Mesendoderm (in vitro differentiated cells): Measurements from ENCODE around the gene OR4N2.
"Not testable (repeated sequence)": the region's sequence is repeated elsewhere in the genome, so short reads cannot be mapped to it uniquely, and the experiment has no call there.

Experiments used
- DNase-seq: peaks from one replicate; pipeline ENCODE4 v3.0.0; 2013
- H2AK5ac ChIP-seq: 2 replicates; pipeline ENCODE4 v1.6.1; 2013; ENCODE audit warnings: low read length, inconsistent platforms
- H2BK120ac ChIP-seq: 2 replicates; pipeline ENCODE4 v1.6.1; 2013; ENCODE audit warnings: low read depth, mild to moderate bottlenecking, low read length, moderate library complexity, mixed read lengths
- H2BK15ac ChIP-seq: replicated peaks from 2 replicates; pipeline ENCODE4 v1.6.1; 2013; ENCODE audit warnings: low read depth, mild to moderate bottlenecking, moderate library complexity
- H2BK5ac ChIP-seq: 2 replicates; pipeline ENCODE4 v1.6.1; 2013; ENCODE audit warnings: low read length, inconsistent platforms
- H3K18ac ChIP-seq: 2 replicates; pipeline ENCODE4 v1.6.1; 2013; ENCODE audit warnings: mild to moderate bottlenecking, low read length, mixed read lengths
- H3K23ac ChIP-seq: one replicate; pipeline ENCODE4 v1.6.1; 2013; ENCODE audit warnings: low read length
- H3K27ac ChIP-seq: 2 replicates; pipeline ENCODE4 v1.5.1; 2013; ENCODE audit warnings: low read depth, mild to moderate bottlenecking, inconsistent platforms, low read length, moderate library complexity
- H3K27me3 ChIP-seq: 2 replicates; pipeline ENCODE4 v1.6.1; 2013; ENCODE audit warnings: low read length, control low read depth, mild to moderate bottlenecking, inconsistent platforms; ENCODE audit not compliant: insufficient read depth, poor library complexity
- H3K36me3 ChIP-seq: 2 replicates; pipeline ENCODE4 v1.6.1; 2013; ENCODE audit warnings: low read length, inconsistent platforms; ENCODE audit not compliant: control insufficient read depth, insufficient read depth
- H3K4ac ChIP-seq: one replicate; pipeline ENCODE4 v1.6.1; 2013; ENCODE audit warnings: low read depth, mild to moderate bottlenecking, low read length, moderate library complexity
- H3K4me1 ChIP-seq: 2 replicates; pipeline ENCODE4 v1.6.1; 2013; ENCODE audit warnings: low read depth, low read length, inconsistent platforms; ENCODE audit not compliant: control insufficient read depth
- H3K4me2 ChIP-seq: 2 replicates; pipeline ENCODE4 v1.6.1; 2013; ENCODE audit warnings: low read length
- H3K4me3 ChIP-seq: 2 replicates; pipeline ENCODE4 v1.5.1; 2013; ENCODE audit warnings: mild to moderate bottlenecking, low read length
- H3K56ac ChIP-seq: one replicate; pipeline ENCODE4 v1.6.1; 2013; ENCODE audit warnings: low read length
- H3K79me1 ChIP-seq: 2 replicates; pipeline ENCODE4 v1.6.1; 2013; ENCODE audit warnings: low read length, inconsistent platforms
- H3K79me2 ChIP-seq: 2 replicates; pipeline ENCODE4 v1.6.1; 2013; ENCODE audit warnings: mild to moderate bottlenecking, low read length; ENCODE audit not compliant: control insufficient read depth, insufficient read depth
- H3K9ac ChIP-seq: 2 replicates; pipeline ENCODE4 v1.6.1; 2013; ENCODE audit warnings: low read length, inconsistent platforms
- H4K5ac ChIP-seq: one replicate; pipeline ENCODE4 v1.6.1; 2013; ENCODE audit warnings: low read length
- H4K8ac ChIP-seq: one replicate; pipeline ENCODE4 v1.6.1; 2013; ENCODE audit warnings: low read depth, mild to moderate bottlenecking, control low read depth, low read length, moderate library complexity
- WGBS: extraction: QIAGEN DNeasy Blood & Tissue Kit; methylation state at CpG from one replicate; pipeline ENCODE4 v1.1.7; 2013; ENCODE audit warnings: low lambda C conversion rate, missing lambda C conversion rate; ENCODE audit not compliant: insufficient coverage; ENCODE audit errors: extremely low coverage; 5-methylcytosine and 5-hydroxymethylcytosine counted together

The OR4N2 gene

GRCh38 chr14:19775587-19775986, 28.0 kb upstream of the OR4N2 start:
- H3K79me2 ChIP-seq, result no peaks in the 10 kb centered on the region
- H3K18ac ChIP-seq, result no peak overlapping the region
- H3K4me3 ChIP-seq, result no peak overlapping the region
- no peaks in the 10 kb centered on the region for H3K27me3 ChIP-seq
- no peak overlapping the region for H3K27ac ChIP-seq
- no peak overlapping the region for H3K23ac ChIP-seq
- no peak overlapping the region for H3K9ac ChIP-seq
- no peak for DNase-seq
- H3K56ac ChIP-seq, result no peak overlapping the region
- H2BK120ac ChIP-seq, result no peak overlapping the region
- H4K5ac ChIP-seq, result no peak overlapping the region
- H2BK5ac ChIP-seq, result no peak overlapping the region
- WGBS, result no CpG with 5 or more reads among the region's 1 CpG
- no peak overlapping the region for H3K4ac ChIP-seq
- no peaks in the 10 kb centered on the region for H3K36me3 ChIP-seq
- H3K4me2 ChIP-seq, result no peak overlapping the region
- no peak overlapping the region for H4K8ac ChIP-seq
- H2BK15ac ChIP-seq, result no peak overlapping the region
- no peaks in the 10 kb centered on the region for H3K4me1 ChIP-seq
- no peaks in the 10 kb centered on the region for H3K79me1 ChIP-seq
- no peak overlapping the region for H2AK5ac ChIP-seq

GRCh38 chr14:19785848-19786247, 17.7 kb upstream of the OR4N2 start:
- H2BK5ac ChIP-seq, H3K4me2 ChIP-seq, H3K4me1 ChIP-seq, H3K79me1 ChIP-seq, H4K5ac ChIP-seq, H3K36me3 ChIP-seq, H2AK5ac ChIP-seq, H3K4me3 ChIP-seq, H3K9ac ChIP-seq, H4K8ac ChIP-seq, H3K18ac ChIP-seq, H3K79me2 ChIP-seq, H3K4ac ChIP-seq, H3K27ac ChIP-seq, H2BK15ac ChIP-seq, H3K23ac ChIP-seq, H3K56ac ChIP-seq, H2BK120ac ChIP-seq, DNase-seq, H3K27me3 ChIP-seq: not testable (repeated sequence)
- WGBS, result no CpG with 5 or more reads among the region's 16 CpGs

- H3K18ac ChIP-seq, H3K4me1 ChIP-seq, H2BK120ac ChIP-seq, H3K36me3 ChIP-seq, H3K56ac ChIP-seq, H3K27me3 ChIP-seq, H3K4ac ChIP-seq, H2BK15ac ChIP-seq, H3K79me2 ChIP-seq, H2BK5ac ChIP-seq, H3K27ac ChIP-seq, H4K8ac ChIP-seq, H3K79me1 ChIP-seq, H2AK5ac ChIP-seq, H4K5ac ChIP-seq, H3K4me2 ChIP-seq, DNase-seq, H3K9ac ChIP-seq, H3K4me3 ChIP-seq, H3K23ac ChIP-seq: not testable (repeated sequence)
- WGBS, result no CpG with 5 or more reads among the region's 6 CpGs
Measured at GRCh38 chr14:19787318-19787717, 16.3 kb upstream of the OR4N2 start.

- H3K18ac ChIP-seq, H3K4me3 ChIP-seq, H3K4me1 ChIP-seq, H3K36me3 ChIP-seq, H3K56ac ChIP-seq, H3K4ac ChIP-seq, H3K27ac ChIP-seq, H4K8ac ChIP-seq, DNase-seq, H3K79me1 ChIP-seq, H2BK15ac ChIP-seq, H3K9ac ChIP-seq, H3K4me2 ChIP-seq, H3K23ac ChIP-seq, H2AK5ac ChIP-seq, H3K27me3 ChIP-seq, H2BK5ac ChIP-seq, H3K79me2 ChIP-seq, H2BK120ac ChIP-seq, H4K5ac ChIP-seq: not testable (repeated sequence)
- no CpG with 5 or more reads among the region's 7 CpGs for WGBS
Measured at GRCh38 chr14:19788150-19788549, 15.4 kb upstream of the OR4N2 start.

- not testable (repeated sequence) for H3K27me3 ChIP-seq
Measured at GRCh38 chr14:19796520-19797108, 7.0 kb upstream of the OR4N2 start.

GRCh38 chr14:19799880-19800279, 3.7 kb upstream of the OR4N2 start:
- Histone ChIP-seq H3K18ac (no peak overlapping the region), H2BK15ac (no peak overlapping the region), H2BK5ac (no peak overlapping the region), H4K5ac (no peak overlapping the region), H3K36me3 (no peaks in the 10 kb centered on the region), H2AK5ac (no peak overlapping the region), H3K9ac (no peak overlapping the region), H3K27ac (no peak overlapping the region), H3K79me2 (no peaks in the 10 kb centered on the region), H2BK120ac (no peak overlapping the region), H3K56ac (no peak overlapping the region), H4K8ac (no peak overlapping the region), H3K4me3 (no peak overlapping the region), H3K79me1 (no peaks in the 10 kb centered on the region), H3K4me2 (no peak overlapping the region), H3K4me1 (no peaks in the 10 kb centered on the region), H3K23ac (no peak overlapping the region), H3K4ac (no peak overlapping the region), H3K27me3 (no peaks in the 10 kb centered on the region)
- no CpG with 5 or more reads among the region's 5 CpGs for WGBS
- DNase-seq, result no peak

More at GRCh38 chr14:19796520-19797108, 7.0 kb upstream of the OR4N2 start:
- not testable (repeated sequence) for H3K79me2 ChIP-seq, H3K23ac ChIP-seq, H4K5ac ChIP-seq, H4K8ac ChIP-seq, H3K4me3 ChIP-seq, H3K9ac ChIP-seq, H3K27ac ChIP-seq, H3K4me2 ChIP-seq, H3K4ac ChIP-seq, H2BK15ac ChIP-seq, H3K36me3 ChIP-seq, H3K56ac ChIP-seq, H2AK5ac ChIP-seq, H3K4me1 ChIP-seq, DNase-seq, H2BK120ac ChIP-seq, H3K79me1 ChIP-seq, H2BK5ac ChIP-seq, H3K18ac ChIP-seq
- no CpG with 5 or more reads among the region's 10 CpGs for WGBS
